GM19324 (cell line): ENCODE results near the gene KCTD1.

Source experiments
- ATAC-seq: cut with Tn5 transposase; IDR thresholded peaks from one replicate; pipeline ENCODE4 v1.9.1; 2021; ENCODE audit warnings: mild to moderate bottlenecking, moderate library complexity; ENCODE audit not compliant: unreplicated experiment, low FRiP score

KCTD1 gene

GRCh38 chr18:26488417-26489009, 59.8 kb downstream of the KCTD1 start:
- no peak for ATAC-seq

DNA sequence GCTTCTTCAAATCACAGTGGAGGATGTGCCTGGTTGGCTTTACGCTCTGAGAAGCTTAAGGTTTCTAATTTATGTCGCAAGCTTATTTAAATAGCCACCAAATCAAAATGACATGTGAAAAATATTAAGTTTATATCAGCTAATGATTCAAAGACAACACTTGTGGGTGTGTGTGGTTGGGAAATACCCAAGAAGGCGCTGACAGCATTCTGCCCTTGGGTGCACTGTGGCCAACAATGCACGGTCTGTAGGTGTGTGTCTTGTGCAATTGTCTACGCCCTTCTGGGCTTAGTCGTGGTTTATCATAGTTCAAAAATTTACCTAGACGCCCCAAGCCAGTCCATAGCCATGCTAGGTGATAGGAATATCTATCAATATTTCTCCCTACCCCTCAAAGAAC, 60.9 kb downstream of the KCTD1 start:
- ATAC-seq, result no peak

DNA sequence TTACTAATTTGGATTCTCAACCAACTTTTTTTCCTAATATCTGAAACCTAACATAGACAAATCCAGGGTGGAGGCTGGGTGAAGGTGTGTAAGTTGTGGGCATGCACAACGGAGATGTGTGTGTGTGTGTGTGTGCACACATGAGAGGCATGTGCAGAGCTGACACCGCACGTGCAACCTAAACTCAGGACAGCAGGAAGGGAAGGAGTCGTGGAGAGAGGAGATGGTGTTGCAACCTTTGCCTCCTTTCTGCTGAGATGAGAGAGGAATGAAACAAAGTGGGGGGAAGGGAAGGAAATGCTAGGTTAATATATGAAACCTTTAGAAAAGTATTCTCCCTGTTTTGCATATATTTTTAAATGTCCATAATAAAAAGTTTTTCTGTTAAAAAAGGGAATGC, 64.7 kb downstream of the KCTD1 start:
- no peak for ATAC-seq

- ATAC-seq, result no peak
Observed at GRCh38 chr18:26482569-26482968, 65.8 kb downstream of the KCTD1 start.

DNA sequence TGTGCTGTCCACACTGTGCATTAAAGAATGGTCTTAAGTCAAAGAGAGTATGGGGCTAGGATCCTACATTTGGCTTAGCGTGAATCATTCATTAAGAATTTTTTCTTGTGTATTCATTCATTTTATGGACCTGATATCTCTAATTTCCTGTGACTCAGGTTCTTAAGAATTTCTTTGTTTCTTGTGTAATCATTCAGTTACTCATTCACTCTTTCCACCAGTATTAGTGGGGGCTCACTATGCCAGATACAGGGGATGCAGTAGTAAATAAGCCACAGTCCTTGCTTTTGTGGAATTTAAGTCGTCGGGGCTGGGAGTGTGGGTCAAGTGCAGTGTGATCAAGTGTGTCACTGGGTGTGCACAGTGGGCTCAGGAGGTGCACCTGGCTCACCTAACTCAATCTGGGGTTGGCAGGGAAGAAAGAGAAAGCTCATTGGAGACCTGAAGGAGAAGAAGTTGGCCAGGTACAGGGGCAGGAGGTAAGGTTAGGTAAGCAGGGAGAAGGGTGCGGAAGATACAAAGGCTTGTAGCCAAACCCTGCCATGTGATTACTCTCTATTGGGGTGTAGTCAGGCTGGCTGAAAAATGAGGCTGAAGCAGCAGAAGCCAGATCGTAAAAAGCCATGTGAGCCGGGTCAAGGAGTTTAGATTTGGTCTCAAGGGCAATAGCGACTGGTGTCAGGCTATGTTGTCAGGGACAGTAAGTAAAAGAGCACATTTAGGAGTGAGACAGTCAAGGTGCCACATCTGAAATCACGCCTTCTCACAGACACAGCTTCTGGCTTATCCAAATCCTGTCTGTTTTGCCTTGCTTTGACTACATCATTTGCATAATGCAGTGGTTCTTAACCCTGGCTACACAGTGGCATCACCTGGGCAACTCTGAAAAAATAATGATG, 67.2 kb downstream of the KCTD1 start:
- ATAC-seq, result no peak

GRCh38 chr18:26479681-26480079, 68.7 kb downstream of the KCTD1 start:
- ATAC-seq, result no peak

DNA sequence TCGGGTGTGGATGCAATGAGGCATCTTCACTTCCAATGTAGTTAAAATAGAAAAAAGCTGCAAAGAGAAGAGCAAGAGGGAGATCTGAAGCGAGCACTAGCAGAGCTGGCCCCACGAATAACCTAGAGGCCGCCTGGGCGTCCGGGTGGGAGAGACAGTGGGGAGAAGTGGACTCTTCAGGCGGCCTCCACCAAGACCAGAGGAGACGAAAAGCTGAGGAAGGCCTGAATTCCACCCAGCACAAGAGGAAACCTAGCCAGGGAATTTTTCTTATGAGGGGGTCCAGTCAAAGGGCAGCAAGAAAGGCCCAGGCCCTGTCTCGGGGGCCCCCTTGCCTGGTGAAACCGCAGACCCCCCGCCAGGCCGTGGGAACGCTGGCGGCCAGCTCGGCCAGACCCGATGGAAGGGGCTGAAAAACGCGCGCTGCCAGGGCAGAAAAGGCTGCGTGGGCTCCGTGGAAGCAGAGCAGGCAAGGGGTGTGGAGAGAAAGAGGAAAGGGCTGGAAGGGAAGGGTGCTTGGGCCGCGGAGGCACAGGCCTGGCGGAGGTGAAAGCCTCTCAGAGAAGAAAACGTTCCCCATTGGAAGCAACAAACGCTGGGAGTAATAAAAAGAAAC, 69.2 kb downstream of the KCTD1 start:
- ATAC-seq, result no peak

DNA sequence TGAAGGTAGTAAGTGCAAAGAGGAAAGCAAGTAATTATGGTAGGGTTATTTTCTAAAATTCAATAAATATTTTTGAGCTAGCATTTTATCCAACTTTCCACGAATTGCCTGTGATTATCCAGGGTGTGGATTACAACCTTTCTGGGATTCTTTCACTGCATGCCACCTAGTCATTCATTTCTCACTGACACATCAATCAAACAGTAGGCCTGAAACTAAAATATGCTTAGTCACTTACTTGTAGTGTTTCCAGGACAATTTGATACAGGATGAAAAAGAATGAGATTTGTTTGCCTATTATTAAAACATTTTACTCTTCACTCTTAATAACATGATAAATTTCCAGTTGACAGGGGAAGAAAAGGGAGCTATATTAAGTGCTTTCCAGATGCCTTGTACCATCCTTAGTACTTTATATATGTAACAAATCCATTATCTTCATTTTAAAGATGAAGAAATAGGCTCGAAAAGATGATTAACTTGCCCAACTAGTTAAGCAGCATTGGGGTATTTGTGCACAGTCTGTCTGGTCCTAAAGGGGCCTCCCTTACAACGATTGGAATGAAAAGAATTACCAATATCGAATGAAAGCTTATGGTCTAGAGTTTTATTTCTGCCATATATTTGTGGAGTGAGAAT, 70.4 kb downstream of the KCTD1 start:
- ATAC-seq, result no peak

GRCh38 chr18:26476697-26477096, 71.7 kb downstream of the KCTD1 start:
- no peak for ATAC-seq

GRCh38 chr18:26474542-26474941, 73.8 kb downstream of the KCTD1 start:
- no peak for ATAC-seq

DNA sequence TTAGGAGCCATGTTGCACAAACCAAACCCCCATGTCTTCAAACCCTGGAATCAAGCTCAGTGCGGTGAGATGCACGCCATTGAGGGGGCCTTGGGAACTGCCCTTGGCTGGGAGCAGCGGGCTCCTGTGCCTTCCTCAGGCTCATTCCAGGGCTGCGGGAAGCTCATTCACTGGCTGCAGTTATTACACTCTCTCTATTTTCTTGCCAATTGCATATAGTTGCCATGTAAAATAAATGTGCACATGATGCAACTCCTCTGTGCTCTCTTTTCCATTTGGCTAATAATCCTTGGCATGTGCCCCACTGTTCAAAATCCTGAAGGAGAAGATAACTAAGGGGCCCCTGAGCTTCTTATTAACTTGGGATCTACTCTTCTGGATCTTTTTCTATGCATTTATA, 74.7 kb downstream of the KCTD1 start:
- no peak for ATAC-seq

- ATAC-seq, result no peak
Observed at GRCh38 chr18:26471826-26472225, 76.5 kb downstream of the KCTD1 start.

- no peak for ATAC-seq
Observed at GRCh38 chr18:26471027-26471426, 77.3 kb downstream of the KCTD1 start.

- peak; percentile 79 for ATAC-seq
Observed at GRCh38 chr18:26470011-26470637, 78.2 kb downstream of the KCTD1 start.

- peak; percentile 52 for ATAC-seq
Observed at GRCh38 chr18:26468931-26469340, 79.4 kb downstream of the KCTD1 start.

GRCh38 chr18:26466026-26466425, 82.3 kb downstream of the KCTD1 start:
- ATAC-seq, result no peak

DNA sequence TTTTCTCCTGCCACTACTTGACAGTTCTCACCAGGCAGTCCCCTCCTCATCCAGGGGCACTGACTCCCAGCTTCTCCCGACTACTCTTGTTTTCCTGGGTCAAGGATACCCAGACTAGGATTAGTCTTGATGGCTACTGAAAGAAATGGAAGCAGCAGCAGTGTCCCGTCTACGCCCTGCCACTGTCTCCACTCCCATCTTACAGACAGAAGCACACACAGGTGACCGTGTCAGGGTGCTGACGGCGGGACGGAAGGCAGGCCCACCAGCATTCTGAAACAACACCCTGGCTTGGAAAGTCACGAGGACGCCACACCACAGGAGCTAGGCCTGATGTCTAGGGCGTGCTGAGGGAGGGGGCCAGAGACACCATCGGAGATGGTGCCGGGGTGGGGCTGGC, 82.9 kb downstream of the KCTD1 start:
- no peak for ATAC-seq

DNA sequence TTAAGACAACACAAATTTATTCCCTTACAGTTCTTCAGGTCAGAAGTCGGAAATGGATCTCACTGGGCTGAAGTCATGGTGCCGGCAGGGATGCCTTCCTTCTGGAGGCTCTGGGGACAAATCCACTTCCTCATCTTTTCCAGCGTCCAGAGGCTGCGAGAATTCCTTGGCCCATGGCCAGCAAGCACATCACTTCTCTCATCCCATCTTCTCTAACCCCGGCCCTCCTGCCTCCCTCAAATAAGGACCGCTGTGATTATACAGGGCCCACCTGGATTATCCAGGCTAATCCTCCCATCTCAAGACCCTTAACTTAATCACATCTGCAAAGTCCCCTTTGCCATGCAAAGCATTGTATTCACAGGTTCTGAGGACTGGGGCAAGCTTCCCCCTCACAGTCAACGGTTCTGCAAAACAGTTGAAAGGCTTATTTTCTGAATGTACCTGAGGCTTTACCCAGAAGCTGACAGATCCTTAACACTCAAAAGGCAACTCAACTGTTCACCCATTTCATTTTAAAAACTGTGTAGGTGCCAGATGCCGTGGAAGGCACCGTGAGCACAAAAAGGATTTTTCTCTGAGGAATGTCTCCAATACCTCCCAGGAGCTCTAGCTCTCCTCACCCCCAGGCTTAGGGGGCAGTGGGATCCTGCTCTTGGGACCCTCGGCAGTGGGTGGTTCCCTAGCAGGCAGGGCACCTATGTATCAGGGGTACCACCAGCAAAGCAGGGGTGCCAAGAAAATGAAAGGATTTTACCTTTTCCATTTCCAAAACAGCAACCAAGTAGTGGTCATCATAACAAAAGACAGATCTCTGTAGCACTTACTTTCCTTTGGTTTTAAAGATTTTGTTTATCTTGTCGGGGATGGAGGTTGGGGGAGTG, 84.0 kb downstream of the KCTD1 start:
- ATAC-seq, result no peak

DNA sequence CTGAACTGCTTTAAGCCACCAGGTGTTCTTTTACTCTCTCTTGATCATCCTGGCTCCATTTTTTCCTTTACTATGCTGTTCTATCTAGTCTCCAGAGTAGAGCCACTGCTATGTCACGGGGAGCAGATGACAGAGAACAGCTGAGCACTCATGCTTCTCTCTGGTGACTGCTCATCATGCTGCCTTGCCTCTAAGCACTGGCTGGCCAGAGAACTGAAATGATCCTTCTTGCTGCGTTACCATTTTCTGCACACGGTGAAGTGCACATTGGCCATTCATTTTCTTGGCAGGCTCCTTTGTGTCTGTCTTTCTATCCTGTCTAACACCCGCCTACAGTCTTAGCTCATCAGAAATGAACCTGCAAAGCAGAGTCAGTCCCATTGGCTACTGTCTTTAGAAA, 86.0 kb downstream of the KCTD1 start:
- ATAC-seq, result no peak

GRCh38 chr18:26461405-26461804, 86.9 kb downstream of the KCTD1 start:
- ATAC-seq, result no peak
